Endothelial cell of umbilical vein (primary cell): Measurements from ENCODE around the gene TAF8.

Source experiments
- EZH2 ChIP-seq: IDR thresholded peaks from 2 replicates; pipeline ENCODE4 v1.6.1; 2012; ENCODE audit warnings: borderline replicate concordance, low read depth, mild to moderate bottlenecking, moderate library complexity, low read length, inconsistent platforms; ENCODE audit not compliant: severe bottlenecking
- FOS ChIP-seq: IDR thresholded peaks from 2 replicates; pipeline ENCODE4 v1.6.1; 2011; ENCODE audit warnings: mild to moderate bottlenecking, low read length, moderate library complexity, borderline replicate concordance; ENCODE audit not compliant: insufficient read depth
- GATA2 ChIP-seq: IDR thresholded peaks from 2 replicates; pipeline ENCODE4 v1.7.0; 2011; ENCODE audit warnings: low read depth, mild to moderate bottlenecking, moderate library complexity, mixed read lengths, low read length; ENCODE audit not compliant: insufficient read length, insufficient read depth
- JUN ChIP-seq: IDR thresholded peaks from 2 replicates; pipeline ENCODE4 v1.6.1; 2011; ENCODE audit warnings: borderline replicate concordance, low read depth; ENCODE audit not compliant: insufficient read length, insufficient read depth
- MYC ChIP-seq: IDR thresholded peaks from one replicate; pipeline ENCODE4 v1.6.1; 2011; ENCODE audit warnings: mild to moderate bottlenecking, low read depth, low read length
- POLR2A ChIP-seq: IDR thresholded peaks from 2 replicates; pipeline ENCODE4 v1.6.1; 2012; ENCODE audit warnings: low read depth, mild to moderate bottlenecking, control low read depth, low read length
- POLR2AphosphoS5 ChIP-seq: IDR thresholded peaks from 2 replicates; pipeline ENCODE4 v1.6.1; 2012; ENCODE audit warnings: low read depth, mild to moderate bottlenecking, control low read depth, low read length, moderate library complexity; ENCODE audit not compliant: insufficient read depth
- TF ChIP-seq, protein P1 (sequence below), 2 donors: IDR thresholded peaks; 1 replicate in 1 of 2; 2 replicates in 1 of 2; pipeline ENCODE4 v1.5.1; 2011; ENCODE audit warnings: low read length in 2 of 2, mild to moderate bottlenecking in 2 of 2, moderate library complexity in 2 of 2, control low read depth in 1 of 2, inconsistent platforms in 1 of 2, low read depth in 1 of 2; ENCODE audit not compliant: insufficient read depth in 1 of 2; ENCODE audit errors: extremely low read depth in 1 of 2
- TF ChIP-seq, protein P2 (sequence below): IDR thresholded peaks from 2 replicates; pipeline ENCODE4 v1.6.1; 2011; ENCODE audit not compliant: insufficient read depth, insufficient read length

DNA sequence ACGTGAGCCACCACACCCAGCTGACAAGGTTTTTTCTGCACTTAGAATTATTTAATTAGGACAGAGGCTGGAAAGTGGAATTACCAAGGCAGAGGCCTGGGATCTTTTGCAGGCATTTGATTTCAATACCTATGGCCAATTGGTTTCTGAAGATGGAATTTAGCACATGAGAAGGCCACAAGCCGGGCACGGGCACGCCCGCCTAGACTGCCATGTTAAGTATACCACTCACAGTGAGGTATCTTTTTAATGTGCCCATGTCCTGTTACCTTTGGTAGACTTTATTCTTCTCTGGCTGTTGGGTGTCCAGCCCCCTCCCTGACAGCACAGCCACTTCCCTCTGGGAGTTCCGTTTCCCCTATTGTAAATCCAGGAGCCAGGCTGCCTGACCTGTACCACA, 18.0 kb upstream of the TAF8 start:
- TF ChIP-seq, protein P1, sequence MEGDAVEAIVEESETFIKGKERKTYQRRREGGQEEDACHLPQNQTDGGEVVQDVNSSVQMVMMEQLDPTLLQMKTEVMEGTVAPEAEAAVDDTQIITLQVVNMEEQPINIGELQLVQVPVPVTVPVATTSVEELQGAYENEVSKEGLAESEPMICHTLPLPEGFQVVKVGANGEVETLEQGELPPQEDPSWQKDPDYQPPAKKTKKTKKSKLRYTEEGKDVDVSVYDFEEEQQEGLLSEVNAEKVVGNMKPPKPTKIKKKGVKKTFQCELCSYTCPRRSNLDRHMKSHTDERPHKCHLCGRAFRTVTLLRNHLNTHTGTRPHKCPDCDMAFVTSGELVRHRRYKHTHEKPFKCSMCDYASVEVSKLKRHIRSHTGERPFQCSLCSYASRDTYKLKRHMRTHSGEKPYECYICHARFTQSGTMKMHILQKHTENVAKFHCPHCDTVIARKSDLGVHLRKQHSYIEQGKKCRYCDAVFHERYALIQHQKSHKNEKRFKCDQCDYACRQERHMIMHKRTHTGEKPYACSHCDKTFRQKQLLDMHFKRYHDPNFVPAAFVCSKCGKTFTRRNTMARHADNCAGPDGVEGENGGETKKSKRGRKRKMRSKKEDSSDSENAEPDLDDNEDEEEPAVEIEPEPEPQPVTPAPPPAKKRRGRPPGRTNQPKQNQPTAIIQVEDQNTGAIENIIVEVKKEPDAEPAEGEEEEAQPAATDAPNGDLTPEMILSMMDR (IDR thresholded peaks at IDR 0.05; ENCODE audit: extremely low read depth in 1 of 2, insufficient read depth in 1 of 2, low read depth in 1 of 2, low read length in 2 of 2), result no peak
- no peak for TF ChIP-seq EZH2
- TF ChIP-seq MYC, result no peak
- TF ChIP-seq, protein P2, sequence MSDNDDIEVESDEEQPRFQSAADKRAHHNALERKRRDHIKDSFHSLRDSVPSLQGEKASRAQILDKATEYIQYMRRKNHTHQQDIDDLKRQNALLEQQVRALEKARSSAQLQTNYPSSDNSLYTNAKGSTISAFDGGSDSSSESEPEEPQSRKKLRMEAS, result no peak
- no peak for TF ChIP-seq POLR2A
- no peak for TF ChIP-seq POLR2AphosphoS5
- no peak for TF ChIP-seq JUN
- TF ChIP-seq GATA2, result no peak
- no peak for TF ChIP-seq FOS
